GM18870 (cell line): Measurements from ENCODE around the gene GRM7.

Source experiments
- ATAC-seq: cut with Tn5 transposase; IDR thresholded peaks from one replicate; pipeline ENCODE4 v1.9.1; 2021; ENCODE audit warnings: moderate library complexity; ENCODE audit not compliant: unreplicated experiment

GRM7 gene

DNA sequence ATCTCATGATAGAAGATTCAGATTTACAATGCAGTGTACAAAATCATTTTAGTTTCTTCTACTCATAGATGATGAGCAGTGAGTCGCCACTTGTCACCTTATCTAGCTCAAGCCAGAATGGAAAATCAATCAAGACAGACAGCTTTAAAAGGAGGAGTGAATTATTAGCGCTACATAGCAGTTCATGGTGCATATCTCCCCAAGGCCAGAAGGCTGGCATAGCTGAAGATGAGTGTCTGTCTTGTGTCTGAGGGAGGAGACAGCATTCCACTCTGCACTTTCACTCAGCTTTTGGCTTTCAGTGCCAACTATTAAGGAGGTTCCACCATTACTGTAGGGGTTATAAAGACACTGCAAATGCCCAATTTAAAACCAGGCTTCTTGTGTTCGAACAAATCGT is 836.6 kb downstream of the GRM7 start:
- ATAC-seq, result no peak

DNA sequence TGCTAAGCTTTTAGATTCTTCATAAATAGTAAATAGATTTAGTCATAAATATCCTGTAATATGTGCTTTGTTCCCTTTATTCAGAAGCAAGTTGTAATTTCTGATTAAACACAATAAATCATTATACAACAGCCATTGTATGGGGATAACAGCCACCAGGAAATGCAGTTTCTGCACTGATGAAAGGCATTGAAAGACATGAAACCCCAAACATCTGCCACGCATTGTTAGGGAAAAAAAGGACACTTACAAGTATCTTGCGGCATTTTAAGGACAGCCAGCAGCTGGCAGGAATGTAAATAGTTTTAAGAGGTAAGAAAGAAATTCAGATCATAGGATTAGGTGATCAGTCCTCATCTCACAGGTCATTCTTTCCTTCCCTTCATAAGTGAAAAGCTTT is 839.6 kb downstream of the GRM7 start:
- ATAC-seq, result no peak

DNA sequence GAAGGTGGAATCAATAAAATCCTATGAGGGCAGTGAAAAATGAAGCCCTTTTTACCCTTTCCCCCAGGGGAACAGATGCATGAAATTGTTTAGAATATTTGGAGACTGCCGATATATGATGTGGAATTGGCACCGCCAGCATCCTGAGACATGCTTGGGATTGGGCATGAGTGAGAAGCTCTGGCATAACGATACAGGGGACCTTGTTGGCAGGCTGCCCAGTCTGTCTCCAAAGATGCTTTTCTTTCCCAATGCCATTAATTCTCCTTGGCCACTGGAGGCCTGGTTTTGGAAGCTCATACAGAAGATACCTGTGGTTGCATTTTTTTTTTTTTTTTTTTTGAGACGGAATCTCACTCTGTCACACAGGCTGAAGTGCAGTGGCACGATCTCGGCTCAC is 840.1 kb downstream of the GRM7 start:
- no peak for ATAC-seq

DNA sequence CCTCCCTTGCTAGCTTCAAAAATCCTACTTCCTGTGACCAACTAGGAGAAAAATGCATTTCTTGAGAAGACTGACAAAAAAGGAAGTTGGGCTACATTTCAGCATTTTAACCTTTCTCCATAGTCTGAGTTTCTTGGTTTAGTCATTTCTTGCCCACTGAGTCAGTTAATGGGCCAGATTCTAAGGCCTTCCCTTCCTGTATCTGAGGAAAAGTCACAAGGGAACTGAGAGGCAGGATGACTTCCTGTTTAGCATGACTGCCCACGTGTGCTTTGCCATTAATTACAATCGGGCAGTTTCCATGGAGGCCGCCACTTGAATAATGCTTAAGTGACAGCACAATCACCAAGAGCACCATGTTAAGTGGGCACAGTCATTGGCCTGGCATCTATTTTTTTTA is 846.3 kb downstream of the GRM7 start:
- ATAC-seq, result no peak

DNA sequence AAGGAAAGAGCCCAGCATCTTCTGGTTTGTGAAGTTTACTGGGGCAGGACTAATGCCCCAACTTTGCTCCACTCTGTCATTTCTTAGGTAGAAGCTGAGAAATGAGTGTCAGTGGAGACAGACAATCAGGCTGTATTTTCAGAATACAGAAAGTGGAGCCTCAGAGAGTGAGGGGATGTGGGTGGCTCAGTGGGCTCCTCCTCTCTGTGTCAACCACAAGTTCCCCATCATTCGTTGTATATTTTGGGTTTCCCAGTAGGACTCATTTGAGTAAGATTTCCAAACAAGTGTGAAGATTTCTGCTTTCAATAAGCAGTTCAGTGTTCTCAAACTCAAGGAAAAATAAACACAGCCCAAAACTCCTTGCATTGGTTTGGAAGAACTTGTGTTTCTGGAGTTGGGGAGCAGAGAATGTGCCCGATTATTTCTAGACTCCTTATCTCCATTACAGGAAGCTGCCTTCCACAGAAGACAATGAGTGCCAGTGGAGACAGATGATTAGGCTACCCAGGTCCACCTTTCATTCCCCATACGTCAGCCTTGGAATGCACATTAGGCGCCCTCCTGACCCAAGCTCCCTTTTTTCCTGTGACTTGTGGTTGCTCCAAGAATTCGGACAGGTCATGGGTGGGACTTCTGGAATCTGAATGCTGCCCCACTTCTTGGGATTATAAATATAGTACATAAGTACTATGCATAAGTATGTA is 848.6 kb downstream of the GRM7 start:
- ATAC-seq, result no peak

DNA sequence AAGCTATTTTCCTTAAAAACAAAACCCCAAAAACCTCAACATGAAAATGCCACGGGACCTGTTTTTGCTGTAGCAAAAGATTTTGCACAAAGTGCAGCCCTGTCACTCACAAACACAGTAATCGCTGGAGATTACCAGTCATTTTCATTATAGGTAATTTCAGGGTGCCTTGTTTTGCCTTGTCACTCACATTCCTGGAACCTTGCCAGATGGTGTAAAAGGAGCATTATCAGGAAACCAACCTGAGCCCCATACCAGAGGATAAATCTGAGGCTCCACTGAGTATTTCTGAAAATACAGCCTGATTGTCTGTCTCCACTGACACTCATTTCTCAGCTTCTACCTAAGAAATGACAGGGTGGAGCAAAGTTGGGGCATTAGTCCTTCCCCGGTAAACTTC is 849.4 kb downstream of the GRM7 start:
- ATAC-seq, result no peak

DNA sequence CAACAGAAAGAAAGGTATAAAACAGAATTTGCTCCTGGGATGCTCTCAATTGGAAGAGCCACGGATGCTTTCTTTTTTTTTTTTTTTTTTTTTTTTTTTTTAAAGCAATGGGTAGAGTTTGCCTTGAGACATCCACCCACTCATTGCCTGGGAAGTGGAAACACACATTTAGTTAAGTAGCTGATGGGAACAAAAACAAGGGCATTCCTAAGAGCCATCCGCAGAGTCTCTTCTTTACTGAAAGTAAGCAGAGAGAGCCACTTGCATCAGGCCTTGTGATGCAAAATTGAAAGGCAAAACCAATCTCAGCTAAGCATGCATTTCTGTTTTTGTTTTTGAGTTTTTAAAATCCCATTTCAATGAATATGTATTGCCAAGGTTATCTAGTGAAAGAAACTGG is 852.8 kb downstream of the GRM7 start:
- ATAC-seq, result no peak

DNA sequence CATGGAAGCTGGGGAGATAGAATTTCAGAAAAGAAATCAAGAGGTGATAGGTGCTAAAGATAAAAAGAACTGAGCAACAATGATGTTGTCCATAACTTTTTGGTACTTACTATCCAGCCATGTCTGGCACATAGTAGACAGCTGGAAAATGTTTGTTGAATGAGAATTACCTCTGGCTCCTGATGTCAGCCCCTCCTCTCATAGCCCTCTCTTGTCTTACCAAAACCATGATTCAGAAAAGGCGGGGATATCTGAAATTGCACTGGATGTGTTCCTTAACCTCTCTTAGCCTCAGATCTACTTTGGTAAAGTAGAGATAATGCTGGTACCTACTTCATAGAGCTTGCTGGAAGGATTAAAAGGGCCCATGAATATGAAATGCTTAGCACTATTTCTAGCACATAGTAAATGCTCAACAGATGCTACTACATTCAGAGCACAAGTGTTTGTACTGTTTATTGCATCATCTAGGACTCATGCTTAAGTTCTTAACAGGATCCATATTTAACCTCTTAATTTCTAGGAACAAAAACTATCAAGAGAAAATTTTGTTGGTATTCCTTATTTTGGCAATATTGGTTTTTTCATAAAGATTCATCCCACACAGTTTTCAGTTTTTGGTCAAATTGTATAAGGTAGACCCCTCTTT is 859.9 kb downstream of the GRM7 start:
- ATAC-seq, result no peak

DNA sequence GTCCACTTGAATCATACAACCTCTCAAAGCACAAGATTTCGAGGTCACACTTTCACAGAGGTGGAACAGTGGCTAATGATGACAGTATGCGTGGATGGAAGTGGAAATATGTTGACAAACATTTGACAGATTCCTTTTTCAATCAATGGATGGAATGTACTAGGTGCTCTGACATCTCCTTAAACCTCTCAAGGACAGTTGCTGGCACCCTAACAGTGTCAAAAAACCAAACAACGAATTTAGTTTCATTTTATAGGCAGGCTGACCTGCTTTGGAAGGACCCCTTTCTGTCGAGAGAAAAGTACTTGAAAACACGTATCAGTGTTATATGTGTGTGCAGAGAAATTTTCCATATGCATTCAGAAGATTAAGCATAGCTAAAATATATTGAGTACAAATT is 861.0 kb downstream of the GRM7 start:
- no peak for ATAC-seq

DNA sequence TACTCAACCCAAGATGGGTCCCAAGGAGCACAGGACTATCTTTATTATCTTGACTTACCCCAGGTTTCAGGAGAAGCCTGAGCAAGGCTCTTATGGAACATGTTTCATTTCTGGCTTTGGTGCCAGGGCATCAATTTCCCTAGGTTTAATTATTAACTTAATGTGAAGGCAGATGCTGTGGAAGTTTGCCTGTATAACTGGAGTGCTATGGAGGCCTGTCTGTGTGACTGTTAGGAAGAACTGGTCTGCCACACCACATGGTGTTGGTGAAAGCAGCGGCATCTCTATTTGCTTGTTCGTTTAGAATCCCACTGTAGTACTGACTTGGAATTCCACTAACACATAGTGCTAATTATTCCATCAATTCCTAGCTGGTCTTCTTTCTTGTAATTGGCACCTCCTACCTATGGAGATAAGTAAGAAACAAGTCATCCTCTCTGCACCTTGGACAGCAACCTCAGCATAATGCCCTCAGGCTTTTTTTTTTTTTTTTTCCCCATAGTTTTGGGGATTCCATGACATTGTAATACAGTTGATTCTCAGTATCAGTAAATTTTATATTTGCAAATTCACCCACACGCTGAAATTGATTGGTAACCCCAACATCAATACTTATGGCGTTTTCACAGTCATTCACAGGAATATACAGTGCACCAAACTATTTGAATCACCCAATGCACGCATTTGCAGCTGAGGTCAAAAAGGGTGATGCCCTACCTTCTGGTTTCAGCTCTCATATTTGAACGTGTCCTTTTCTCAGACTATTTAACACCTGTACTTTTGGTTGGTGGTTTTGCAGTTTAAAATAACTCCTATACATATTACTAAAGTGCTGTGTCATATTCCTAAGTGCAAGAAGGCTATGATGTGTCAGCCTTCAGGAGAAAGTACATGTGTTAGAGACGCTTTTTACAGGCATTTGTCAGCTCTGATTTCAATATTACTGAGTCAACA is 867.9 kb downstream of the GRM7 start:
- ATAC-seq, result no peak

DNA sequence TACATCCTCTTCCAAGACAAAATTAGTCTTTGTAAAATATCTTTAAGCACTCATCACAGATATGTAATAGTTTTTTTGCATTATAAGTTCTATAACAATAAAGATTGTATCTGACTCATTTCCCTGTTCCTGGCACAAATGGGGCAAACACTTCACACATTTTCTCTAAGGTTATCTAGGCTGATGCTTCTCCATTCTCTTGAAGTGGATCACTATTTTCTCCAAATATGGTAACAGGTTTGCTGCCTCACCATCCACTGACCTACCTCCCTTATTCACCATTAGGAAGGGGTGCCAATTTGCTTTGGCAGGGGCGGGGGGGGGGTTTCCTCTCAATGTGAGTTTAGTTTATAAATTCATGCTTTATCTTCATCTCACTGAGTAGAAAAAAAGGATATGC is 873.0 kb downstream of the GRM7 start:
- ATAC-seq, result no peak

DNA sequence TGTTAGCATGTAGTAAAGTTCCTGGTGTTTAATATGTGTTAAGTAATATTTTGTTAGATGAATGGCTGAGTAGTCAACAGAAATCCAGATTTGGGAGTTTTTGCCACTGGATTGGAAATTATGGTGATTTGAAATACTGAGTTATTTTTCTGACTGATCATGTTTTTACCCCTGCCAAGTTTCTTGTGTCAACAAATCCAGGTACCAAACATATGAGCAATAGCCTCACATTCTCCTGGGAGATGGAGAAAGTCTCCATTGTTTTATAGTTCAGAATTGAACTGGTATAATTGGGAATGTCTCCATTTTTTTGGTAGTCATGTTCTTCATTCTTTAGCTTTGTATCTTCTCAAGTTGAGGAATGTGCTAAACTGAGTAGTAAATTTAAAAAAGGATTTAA is 873.5 kb downstream of the GRM7 start:
- ATAC-seq, result no peak

DNA sequence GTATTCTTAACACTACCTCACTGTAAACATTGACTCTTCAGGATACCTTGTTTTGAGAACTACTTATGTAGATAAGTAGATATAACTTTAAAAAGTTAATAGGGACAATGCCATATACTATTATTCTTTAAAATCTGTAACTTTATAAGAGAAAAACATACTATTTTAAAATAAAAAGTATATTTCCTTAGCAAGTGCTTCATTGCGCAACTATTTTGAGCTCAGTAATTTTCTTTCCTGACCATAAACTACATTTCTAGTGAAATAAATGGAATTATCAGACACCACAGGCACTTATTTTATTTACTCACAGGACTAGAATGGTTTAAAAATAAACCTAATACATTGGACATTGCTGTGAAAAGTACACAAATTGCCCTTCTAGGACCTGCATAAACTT is 876.3 kb downstream of the GRM7 start:
- no peak for ATAC-seq

DNA sequence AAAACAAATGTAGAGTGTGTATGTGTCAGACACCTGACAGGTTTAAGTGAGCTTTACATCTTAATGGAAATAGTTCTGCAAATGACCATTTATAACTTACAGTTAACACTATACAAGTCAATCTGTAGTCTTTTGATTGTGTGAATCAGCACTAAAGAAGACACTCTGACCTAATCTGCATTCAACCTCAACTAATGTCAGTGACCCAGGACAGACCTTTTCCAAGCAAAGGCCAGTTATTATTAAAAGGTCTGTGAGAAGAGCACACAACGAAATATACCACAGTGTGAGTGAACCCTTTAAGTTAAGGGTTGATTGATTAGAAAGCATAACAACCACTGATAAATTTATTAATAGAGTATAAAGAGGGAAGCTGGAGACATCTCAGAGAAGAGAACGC is 878.8 kb downstream of the GRM7 start:
- no peak for ATAC-seq

DNA sequence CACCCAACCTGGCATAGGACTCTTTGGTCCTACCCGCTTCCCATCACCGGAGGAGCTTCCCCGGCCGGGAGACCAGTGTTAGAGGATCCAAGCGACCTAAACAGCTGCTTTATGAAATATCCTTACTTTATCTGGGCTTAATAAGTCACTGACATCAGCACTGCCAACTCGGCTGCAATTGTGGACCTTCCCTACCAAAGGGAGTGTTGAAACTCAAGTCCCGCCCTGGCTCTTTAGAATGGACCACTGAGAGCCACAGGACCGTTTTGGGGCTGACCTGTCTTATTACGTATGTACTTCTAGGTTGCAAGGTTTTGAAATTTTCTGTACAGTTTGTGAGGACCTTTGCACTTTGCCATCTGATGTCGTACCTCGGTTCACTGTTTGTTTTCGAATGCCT is 879.5 kb downstream of the GRM7 start:
- ATAC-seq, result no peak

DNA sequence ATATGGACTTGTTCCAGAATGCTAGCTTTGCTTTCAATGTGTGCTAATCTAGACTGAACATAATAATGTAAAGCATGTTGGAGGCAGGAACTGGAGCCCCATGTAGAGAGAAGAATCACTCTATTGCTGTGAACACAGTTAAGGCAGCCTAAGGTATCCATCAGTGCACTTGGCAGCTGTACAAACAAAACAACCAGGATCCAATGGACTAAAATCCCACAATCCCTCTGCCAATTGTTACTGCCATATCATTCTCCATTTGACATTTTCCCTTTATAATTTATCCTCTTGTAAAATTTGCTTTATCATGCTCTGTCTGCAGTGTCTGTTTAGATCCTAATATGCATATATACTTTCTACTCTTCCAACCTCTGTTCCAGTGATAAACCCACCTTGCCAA is 883.9 kb downstream of the GRM7 start:
- ATAC-seq, result no peak

DNA sequence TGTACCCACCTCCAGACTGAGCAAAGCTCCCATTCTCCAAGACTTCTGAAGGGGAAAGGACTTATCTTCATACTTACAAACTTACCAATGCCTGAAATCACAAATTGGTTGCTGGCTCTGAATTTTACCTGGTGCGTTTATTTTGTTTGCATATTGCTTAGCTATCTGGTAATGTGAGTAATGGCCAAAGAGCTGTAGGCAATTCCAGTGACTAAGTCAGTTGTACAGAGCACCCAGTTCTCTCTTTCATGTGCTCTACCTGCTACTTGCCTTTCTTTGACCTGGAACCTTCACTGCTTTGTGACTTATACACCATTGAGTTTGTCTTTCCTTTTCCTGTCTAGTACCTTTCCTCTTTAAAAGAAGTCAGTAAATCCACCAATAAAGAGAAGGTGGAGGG is 884.8 kb downstream of the GRM7 start:
- no peak for ATAC-seq

DNA sequence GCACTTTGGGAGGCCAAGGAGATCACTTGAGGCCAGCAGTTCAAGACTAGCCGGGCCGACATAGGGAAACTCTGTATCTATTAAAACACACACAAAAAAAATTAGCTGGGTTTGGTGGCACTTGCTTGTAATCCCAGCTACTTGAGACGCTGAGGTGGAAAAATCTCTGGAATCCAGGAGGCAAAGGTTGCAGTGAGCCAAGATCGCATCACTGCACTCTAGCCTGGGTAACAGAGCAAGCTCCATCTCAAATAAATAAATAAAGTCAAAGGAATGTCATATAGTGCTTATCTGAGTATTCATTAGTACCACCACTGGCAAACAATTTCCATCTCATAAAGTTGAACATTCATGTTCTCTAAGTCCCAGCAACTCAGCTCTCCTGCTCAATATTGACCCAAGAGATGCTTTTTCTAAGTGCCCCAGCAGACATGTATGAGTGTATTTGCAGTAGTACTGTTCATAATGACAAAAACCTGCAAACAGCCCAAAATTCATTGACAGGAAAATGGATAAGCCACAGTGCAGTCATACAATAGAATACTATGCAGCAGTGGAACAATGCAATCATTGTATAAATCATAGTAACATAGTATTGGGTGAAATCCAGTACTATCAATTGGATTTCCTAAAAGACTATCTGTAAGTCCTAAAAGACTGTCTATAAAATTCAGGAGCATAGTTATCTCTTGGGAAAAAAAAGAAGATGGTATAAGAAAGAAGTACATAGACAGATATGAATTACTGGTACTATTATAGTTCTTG is 889.2 kb downstream of the GRM7 start:
- no peak for ATAC-seq

DNA sequence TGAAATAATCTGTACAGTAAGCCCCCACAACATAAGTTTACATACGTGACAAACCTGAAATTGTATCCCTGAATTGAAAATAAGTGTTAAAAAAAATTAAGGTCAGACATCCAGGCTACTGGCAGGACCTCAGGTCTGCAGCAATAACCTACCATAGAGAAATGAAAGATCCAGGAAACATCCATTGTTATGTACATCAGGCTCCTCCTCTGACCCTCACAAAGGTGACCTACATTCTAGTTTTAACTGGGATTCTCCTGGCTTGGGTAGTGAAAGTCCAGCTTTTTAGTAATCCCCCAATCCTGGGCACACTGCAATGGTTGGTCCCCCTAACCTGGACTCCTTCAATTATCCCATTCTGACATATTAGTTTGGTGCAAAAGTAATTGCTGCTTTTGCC is 891.1 kb downstream of the GRM7 start:
- ATAC-seq, result no peak

DNA sequence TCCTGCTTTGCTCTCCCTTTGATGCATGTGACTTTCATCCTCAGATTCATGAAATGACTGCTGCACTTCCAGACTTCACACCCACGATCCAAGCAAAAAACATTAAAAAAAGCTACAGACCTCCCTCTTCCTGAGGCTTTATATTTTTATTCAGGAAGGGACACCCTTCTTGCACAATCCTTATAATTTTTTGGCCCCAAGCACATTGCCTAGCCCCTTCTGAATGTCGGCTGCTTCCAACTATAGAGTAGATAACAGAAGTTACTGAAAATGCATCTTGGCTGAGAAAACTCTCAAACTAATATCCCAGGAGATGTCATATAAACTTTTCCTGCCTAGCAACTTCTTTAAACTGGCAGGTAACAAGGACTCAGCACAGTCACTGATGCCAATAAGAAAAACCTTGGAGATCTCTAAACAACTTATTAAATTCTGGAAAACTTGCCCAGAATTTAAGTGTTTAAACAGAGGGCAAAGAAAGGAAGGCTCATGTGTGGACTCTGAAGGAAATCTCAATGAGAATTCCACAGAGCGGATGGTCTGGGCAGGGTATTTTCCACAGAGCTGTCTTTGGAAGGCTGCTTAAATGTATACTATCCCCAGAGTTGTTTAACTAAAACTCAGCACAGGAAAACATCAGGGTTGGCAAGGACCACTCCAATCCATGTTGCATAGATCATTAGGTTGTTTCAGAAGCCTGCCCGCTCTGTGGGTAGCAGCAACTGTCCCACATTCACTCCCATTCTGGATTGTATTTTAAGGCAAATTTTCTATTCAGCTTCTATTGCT is 893.9 kb downstream of the GRM7 start:
- no peak for ATAC-seq
